Hindlimb muscle (tissue), 1 donor: ENCODE measurements around the gene F13B. TPM values are rescaled to one million over a fixed set of nuclear protein-coding genes. Genes with fewer than 3 reads are reported as not detected.
"Not testable (repeated sequence)": the region's sequence is repeated elsewhere in the genome, so short reads cannot be mapped to it uniquely, and the experiment has no call there.

ENCODE experiments used
- DNase-seq: peaks from one replicate; pipeline ENCODE4 v3.0.0-alpha.2; 2013
- polyA plus RNA-seq: library from polyadenylated mRNA; unstranded; fragments of 120-200 nt; gene quantifications from one replicate; pipeline ENCODE4 v1.2.1, GENCODE V29; 2013; ENCODE audit not compliant: insufficient read length

The F13B gene, protein sequence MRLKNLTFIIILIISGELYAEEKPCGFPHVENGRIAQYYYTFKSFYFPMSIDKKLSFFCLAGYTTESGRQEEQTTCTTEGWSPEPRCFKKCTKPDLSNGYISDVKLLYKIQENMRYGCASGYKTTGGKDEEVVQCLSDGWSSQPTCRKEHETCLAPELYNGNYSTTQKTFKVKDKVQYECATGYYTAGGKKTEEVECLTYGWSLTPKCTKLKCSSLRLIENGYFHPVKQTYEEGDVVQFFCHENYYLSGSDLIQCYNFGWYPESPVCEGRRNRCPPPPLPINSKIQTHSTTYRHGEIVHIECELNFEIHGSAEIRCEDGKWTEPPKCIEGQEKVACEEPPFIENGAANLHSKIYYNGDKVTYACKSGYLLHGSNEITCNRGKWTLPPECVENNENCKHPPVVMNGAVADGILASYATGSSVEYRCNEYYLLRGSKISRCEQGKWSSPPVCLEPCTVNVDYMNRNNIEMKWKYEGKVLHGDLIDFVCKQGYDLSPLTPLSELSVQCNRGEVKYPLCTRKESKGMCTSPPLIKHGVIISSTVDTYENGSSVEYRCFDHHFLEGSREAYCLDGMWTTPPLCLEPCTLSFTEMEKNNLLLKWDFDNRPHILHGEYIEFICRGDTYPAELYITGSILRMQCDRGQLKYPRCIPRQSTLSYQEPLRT
- not detected for polyA plus RNA-seq

DNA sequence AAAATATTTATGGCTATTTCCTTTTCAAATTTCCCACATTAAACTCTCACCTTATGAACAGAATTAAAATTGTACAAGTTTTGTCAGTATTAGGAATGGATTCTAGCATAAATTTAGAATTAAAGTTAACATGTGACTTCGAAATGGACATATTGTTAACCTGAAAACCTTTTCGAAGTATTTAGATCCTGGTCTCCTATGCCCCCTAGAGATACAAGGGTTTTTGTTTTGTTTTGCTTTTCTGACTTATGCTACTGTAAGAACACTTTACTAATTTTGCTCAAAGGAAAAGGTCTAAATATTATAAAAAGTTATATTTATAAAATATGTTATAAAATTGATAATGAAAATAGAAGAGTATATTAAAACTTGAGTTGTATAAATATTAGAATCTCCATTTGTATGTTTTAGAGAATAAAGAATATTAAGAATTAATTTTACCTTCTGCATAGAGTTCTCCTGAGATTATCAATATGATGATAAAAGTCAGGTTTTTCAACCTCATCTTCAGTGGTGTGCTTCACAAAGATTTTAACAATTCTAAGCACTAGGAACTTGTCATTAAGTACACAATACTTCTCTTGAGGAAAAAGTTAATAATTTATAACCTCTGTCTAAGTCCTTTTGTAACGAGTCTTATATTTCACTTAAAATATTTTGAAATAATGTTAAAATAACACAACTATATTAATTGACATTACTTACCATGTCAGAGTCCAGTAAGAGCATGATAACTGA lies at the start of gene F13B:
Gene F13B, minus strand, starts transcription at position 542 of the 738 bp plus-strand sequence. Its CDS starts 37 bp downstream, at position 505.
- no peak for DNase-seq

DNA sequence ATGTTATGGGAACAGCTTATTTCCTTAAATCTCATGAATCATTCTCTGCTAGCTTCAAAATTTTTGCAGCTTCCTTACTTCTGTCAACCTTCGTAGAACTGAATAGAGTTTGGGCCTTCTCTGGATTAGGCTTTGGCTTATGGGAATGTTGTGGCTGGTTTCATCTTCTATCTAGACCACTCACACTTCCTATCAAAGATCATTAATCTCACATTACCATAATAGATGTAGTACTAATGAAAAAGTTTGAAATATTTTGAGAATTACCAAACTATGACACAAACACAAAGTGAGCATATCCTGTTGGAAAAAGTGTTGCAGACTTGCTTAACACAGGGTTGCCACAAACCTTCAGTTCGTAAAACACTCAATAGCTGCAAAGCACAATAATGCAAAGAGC lies 49.1 kb upstream of the F13B start:
- no peak for DNase-seq

DNA sequence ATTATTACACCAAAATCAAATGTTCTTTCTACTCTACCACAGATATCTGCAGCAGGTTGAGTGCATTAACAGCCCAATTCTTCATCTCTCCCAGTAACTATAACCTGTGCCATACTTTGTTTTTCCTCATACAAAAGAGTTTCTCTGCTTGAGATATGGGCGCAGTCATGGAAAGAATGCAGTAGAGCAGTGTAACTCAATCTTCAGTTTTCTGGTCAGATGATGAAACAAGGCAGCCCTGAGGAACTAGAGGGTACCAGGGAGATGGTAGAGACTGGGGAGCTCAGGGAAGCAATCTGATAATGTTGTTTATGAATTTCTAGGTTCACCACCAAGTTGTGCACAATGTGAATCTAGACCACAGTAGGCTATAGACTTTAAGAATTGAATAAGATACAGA lies 39.8 kb upstream of the F13B start:
- DNase-seq = no peak

DNA sequence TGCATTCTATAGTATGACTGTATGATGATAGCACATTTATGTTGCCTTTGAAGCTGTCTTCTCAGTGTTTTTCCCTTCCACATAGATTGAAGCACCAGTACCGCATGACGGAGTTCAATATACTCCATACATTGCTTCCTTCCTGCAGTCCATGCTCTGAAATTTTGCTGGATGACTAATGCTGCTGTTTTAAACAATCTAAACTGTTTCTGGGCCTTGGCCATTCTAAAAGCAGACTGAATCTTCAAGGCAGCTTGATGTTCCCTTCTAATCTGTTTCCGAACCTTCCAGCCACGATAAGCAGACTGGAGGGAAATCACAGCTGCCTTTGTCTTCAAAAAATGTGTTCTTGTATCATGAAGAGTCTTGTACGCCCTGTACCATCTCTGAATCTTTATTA lies 36.2 kb upstream of the F13B start:
- no peak for DNase-seq

DNA sequence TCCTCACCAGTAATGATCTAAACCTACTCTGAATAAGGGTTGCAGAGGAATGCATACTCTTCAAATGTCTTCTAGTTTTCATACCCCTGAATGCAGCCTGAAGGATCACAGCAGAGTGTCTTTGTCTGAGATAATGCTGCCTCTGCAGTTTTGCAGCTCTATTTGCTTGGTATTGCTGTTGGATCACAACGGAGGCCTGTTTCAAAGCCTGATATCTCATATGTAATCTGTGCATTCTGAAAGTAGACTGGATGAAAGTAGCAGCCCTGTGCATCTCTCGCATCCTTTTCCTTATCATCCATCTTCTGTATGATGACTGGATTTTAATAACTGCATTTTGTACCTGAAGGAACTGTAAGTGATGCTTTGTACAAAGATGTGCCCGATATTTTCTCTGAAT lies 34.9 kb upstream of the F13B start:
- DNase-seq = no peak

DNA sequence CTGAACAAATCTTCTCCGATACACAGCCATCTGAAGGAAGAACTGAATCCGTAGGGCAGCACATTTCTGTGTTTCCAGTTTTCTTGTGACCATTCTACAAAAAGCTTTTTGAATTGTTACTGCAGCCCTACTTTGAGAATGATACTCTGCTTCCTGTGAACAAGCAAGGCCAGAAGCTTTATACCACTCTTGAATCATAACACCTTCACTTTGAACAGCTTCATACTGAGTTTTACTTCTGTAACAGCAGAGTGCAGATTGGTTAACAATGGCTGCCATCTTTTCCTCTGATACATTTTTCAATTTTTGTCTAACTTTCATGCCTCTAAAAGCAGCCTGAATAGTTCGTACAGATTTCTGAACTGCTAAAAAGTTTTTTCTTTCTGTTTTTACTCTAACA lies 33.6 kb upstream of the F13B start:
- no peak for DNase-seq

DNA sequence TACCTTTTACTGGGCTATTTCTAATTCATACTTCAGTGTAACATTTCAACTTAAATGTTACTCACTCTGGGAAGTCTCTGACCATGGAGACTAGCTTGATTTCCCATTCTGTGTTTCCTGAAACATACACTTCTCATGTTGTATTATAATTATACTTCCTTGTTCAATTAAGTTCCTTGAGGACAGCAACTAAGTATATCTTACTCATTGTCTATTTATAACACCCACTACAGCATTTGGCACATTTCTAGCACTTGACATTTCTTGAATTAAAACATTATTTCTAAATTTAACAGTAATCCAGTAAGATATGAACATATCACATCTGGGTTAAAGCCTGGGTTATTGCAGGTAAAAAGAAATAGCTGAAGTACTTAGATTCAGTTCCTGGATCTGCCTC lies 32.4 kb upstream of the F13B start:
- DNase-seq = no peak

DNA sequence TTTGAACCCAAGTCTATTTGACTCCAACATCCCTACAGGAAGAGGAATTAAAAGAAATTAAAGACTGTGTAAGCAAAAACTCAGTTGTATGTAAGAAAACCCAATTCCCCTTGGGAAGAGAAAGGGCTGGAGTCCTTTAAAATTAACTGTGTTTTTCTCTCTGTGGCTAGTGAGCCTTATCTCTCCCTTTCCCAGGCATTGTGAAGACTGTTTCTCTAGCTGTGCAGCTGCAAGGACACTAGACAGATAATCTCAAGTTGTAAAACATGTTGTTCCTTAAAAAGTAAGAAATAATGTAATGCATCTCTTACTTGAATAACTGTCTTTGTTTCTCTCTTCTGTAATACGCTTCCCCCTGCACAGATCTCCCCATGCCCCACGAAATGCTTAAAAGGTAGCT lies 29.9 kb upstream of the F13B start:
- not testable (repeated sequence) for DNase-seq

DNA sequence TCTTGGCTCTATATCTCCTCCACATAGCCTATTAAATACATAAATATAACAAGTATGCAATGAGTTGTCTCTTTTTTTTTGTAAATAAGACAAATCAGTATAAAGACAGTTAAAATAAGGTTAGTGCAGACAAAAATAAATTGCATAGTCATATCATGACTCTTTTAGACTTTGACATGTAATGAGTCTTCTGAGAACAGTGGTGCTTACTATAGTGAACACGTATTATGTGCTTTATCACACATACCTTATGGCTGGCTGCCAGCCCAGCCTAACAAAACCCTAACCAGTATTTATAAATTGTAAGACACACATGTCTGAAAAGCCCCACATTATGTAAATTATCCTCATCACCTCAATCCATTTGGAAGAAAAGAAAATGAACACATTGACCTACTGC lies 29.1 kb upstream of the F13B start:
- DNase-seq = no peak

DNA sequence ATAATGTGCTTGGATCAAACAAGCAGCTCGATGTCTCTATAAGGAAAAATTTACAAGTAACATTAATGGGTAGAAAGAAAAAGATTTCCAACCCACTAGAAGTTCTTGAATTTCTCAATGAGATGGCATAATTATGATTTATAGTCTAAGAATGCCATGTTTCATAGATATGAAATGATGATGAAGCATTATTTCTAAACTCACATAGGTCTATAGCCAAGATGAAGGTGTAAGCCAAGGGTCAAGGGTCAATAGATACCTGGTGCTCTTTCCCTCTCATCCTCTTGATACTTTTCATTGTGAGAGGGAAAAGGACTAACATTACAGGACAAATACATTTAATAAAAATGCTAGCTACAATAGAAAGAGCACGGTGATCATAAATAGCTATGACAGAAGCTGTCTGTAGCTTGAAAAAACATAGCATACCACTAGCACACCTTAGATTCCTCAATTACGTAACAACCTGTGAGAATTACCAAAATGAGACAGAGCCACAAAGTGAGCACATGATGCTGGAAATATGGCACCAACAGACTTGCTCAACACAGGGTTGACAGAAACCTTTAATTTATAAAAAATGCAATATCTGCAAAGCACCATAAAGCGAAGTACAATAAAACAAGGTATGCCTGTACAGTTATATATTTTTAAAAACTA lies 26.3 kb upstream of the F13B start:
- DNase-seq = no peak

DNA sequence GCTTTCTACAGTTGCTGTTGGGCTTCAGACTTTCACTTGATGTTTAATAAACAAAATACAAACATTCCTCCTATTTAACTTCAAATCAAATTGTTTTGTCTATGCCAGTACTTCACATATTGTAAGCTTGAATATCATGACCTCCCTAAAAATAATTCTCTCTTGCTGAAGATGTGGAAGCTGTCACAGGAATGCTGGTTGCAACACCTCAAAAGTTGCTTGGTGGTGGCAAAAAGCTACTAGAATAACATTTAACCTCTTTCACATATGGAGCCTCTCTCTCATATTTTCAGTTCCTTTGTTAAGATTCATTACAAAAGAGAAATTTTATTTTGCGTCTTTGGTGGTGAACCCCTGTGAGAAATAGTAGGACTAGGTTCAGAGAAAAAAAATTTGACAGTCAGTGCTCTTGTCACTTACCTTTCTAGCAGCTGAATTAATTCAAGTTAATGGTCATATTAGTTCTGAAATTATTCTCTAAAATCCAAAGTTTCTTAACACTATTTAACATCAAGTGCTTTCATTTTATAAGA lies 25.5 kb upstream of the F13B start:
- DNase-seq = no peak

DNA sequence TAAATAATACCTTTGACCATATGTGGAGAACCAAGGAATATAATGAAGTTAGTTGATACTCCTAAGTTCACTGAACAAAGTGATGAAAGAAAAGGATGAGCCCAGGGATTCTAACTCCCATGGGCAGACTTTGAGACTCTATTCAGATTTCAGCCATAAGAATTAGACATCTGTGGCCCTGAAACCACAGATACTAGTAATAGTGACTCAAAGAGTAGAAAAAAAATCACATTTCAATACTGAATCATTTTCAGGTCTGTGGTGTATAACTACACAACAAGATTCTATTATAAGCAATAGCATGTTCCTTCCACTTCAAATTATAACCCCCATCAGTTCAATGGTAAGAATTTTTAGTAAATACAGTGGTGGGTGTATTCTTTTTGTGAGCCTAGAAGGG lies 16.4 kb upstream of the F13B start:
- DNase-seq = no peak

DNA sequence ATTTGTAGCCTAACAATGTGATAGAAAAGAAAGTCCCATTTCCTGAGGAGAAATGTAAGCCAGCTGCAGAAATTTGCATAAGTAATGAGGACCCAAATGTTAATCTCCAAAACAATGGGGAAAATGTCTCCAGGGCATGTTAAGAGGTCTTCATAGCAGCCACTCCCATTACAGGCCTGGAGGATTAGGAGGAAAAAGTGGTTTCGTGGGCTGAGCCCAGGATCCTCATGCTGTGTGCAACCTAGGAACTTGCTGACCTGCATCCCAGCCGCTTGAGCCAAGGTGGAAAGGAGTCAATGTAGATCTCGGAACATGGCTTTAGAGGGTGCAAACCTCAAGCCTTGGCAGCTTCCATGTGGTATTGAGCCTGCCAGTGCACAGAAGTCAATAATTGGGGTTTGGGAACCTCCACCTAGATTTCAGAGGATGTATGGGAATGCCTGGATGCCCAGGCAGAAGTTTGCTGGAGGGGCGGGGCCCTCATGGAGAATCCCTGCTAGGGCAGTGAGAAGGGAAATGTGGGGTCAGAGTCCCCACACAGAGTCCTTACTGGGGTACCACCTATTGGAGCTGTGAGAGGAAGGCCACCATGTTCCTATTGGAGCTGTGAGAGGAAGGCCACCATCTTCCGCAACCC lies 14.2 kb upstream of the F13B start:
- no peak for DNase-seq

DNA sequence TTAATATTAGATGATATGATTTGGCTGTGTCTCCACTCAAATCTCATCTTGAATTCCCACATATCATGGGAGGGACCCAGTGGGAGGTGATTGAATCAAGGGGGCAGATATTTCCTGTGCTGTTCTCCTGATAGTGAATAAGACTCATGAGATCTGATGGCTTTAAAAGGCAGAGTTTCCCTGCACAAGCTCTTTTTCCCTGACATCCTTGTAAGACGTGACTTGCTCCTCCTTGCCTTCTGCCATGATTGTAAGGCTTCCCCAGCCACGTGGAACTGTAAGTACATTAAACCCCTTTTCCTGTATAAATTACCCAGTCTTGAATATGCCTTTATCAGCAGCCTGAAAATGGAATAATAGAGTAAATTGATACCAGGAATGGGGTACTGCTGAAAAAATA lies 13.3 kb upstream of the F13B start:
- DNase-seq = no peak

DNA sequence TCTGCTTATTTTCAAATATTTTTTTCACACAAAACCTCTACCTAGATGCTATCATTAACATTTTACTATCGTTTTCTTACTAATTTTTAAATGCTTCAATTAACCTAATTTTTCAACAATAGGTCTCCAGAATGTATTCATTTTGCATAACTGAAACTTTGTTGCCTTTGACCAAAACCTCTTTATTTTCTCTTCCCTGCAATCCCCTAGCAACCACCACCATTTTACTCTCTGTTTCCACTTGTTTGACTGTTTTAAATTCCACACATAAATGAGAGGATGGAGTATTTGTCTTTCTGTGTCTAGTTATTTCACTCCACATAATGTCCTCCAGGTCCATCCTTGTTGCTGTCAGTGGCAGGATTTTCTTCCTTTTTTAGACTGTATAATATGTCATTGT lies 9.5 kb upstream of the F13B start:
- no peak for DNase-seq

DNA sequence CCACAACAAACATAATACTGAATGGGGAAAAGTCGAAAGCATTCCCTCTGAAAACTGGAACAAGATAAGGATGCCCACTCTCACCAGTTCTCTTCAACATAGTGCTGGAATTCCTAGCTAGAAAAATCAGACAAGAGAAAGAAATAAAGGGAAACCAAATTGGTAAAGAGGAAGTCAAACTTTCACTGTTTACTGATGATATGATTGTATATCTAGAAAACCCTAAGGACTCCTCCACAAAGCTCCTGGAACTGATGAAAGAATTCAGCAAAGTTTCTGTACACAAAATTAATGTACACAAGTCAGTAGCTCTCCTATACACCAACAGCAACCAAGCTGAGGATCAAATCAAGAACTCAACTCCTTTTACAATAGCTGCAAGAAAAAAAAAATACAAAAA lies 6.9 kb upstream of the F13B start:
- DNase-seq = no peak

DNA sequence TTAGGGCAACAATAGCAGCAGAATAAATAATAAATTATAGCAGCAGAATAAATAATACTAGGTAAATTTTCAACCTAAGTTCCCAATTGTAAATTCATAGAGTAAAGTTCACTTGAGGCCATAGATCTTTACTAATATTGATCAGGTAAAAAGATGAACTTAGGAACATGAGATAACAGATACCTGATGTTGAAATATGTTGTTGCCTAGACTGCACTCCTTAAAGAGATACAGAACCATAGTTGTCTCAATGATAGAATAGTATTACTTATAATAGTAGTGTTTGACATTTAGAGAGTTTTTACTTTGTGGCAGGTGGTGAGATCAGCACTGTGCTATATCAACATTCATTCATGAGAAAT lies 378 bp upstream of the F13B start:
- no peak for DNase-seq

DNA sequence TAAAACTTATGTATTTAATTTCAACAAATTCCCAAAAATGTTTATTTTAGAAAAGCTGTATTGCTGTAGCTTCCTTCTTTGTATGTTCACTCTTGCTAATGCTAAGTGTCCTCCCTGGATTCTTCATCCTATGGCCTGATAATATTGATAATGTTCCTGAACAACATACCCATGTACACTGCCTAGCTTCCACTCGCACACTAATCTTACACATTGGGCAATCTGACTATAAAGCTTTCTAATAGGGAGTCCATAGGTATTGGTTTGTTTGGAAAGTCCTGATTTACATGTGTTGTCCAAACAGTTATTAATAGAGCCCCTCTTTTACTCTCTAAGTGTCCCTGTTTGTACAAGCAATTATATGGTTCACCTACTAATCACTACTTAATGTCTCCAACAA lies 783 bp downstream of the F13B start:
- no peak for DNase-seq

DNA sequence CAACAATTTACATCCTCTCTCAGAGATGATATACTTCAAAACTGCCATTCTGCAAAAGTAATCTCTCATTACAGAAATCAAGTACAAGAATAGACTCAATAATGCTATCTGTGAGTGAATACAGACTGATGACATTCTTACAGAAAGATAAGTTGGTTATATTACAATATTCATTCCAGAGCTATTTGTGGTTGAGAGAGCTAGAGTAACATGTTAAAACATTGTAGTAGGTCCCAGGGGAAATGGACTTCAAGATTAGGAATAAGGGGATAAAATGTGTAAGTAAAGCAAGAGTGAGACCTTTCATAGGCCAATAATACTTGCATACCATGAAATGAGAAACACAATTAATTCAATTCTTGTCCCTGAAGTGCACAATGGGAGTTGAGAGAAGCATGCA lies 1.5 kb downstream of the F13B start:
- no peak for DNase-seq

DNA sequence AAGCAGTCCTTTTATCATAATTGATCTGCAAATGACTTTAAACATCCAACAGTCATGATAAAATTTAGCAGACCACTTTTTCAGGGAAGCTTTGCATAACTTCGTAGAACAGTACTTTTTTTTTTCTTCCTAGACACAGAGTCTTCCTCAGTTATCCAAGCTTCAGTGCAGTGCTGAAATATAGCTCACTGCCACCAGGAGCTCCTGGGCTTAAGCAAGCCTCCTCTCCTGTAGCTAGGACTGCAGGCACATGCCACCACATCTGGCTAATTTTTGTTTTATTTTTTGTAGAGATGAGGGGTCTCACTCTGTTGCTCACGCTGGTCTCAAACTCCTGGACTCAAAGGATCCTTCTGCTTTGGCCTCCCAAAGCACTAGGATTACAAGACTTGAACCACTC lies 3.8 kb downstream of the F13B start:
- DNase-seq = no peak

DNA sequence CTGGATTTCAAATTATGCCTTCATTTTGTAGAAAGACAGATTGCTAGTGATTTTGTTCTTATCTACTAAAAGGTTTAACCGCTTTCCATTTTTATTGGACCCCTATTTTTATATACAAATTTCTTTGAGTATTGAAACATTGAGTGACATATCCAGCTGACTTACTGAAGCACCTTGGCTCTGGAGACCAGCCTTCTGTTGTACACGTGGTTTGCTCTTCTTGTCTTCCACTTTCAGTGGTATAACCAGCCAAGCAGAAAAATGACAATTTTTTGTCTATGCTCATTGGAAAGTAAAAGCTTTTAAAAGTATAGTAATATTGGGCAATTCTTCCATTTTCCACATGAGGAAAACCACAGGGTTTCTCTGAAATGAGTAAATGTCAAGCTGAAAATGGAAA lies 4.4 kb downstream of the F13B start:
- DNase-seq = no peak

DNA sequence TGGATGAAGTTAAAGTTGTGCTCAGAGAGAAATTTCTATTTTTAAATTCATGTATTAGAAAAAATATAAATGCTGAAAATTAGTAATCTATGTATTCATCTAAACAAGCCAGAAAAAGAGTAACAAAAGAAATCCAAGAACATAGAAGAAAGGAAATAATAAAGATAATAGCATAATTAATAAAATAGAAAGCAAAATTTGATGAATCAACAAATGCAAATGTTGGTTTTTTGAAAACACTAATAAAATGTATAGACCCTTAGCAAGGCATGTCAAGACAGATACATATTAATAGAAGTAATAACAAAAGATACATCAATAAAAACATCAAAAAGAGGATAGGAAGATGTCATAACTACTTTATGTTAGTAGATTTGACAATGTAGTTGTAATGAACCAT lies 18.0 kb downstream of the F13B start:
- DNase-seq = no peak
